HUES48 (cell line): ENCODE data around the gene ADPRM.

ENCODE experiments used
- H3K27ac ChIP-seq: one replicate; pipeline ENCODE4 v1.7.0; 2013; ENCODE audit warnings: low read depth, low read length, inconsistent platforms
- H3K27me3 ChIP-seq: 2 replicates; pipeline ENCODE4 v1.6.1; 2013; ENCODE audit warnings: mild to moderate bottlenecking, low read length; ENCODE audit not compliant: control insufficient read depth, insufficient read depth
- H3K36me3 ChIP-seq: 2 replicates; pipeline ENCODE4 v1.6.1; 2013; ENCODE audit warnings: low read length; ENCODE audit not compliant: control insufficient read depth, insufficient read depth
- H3K4me1 ChIP-seq: 2 replicates; pipeline ENCODE4 v1.6.1; 2013; ENCODE audit warnings: mild to moderate bottlenecking, low read length; ENCODE audit not compliant: control insufficient read depth, insufficient read depth
- H3K4me3 ChIP-seq: 2 replicates; pipeline ENCODE4 v1.5.1; 2013; ENCODE audit warnings: mild to moderate bottlenecking, low read depth, low read length
- H3K9ac ChIP-seq: 2 replicates; pipeline ENCODE4 v1.6.1; 2013; ENCODE audit warnings: mild to moderate bottlenecking, low read depth, low read length, moderate library complexity
- H3K9me3 ChIP-seq: 2 replicates; pipeline ENCODE4 v1.6.1; 2013; ENCODE audit warnings: low read length; ENCODE audit not compliant: control insufficient read depth, insufficient read depth

The ADPRM gene

DNA sequence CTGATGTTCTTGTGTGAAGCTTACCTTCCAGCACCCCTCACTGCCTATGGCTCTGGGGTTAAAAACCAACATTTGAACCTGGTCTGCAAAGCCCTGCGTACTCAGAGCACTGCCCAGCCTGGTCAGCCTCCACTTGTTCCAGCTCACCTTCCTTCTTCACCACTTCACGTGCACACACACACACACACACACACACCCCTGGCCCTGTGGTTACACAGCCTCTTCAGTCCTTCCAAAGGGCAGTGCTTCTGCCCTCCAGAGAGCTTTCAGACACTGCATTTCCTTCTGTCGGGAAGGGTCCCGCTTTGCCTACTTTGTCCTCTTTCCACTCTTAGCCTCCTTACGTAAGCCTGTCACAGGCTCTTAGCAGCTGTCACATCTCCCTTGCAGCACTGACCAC, 42.0 kb downstream of the ADPRM start:
- no peaks in the 10 kb centered on the region for H3K9me3 ChIP-seq
- no peaks in the 10 kb centered on the region for H3K27me3 ChIP-seq
- no peak overlapping the region for H3K27ac ChIP-seq
- no peaks in the 10 kb centered on the region for H3K36me3 ChIP-seq
- H3K4me3 ChIP-seq = no peak overlapping the region
- no peaks in the 10 kb centered on the region; the same call in 1 of the 2 replicates for H3K4me1 ChIP-seq
- no peak overlapping the region for H3K9ac ChIP-seq

DNA sequence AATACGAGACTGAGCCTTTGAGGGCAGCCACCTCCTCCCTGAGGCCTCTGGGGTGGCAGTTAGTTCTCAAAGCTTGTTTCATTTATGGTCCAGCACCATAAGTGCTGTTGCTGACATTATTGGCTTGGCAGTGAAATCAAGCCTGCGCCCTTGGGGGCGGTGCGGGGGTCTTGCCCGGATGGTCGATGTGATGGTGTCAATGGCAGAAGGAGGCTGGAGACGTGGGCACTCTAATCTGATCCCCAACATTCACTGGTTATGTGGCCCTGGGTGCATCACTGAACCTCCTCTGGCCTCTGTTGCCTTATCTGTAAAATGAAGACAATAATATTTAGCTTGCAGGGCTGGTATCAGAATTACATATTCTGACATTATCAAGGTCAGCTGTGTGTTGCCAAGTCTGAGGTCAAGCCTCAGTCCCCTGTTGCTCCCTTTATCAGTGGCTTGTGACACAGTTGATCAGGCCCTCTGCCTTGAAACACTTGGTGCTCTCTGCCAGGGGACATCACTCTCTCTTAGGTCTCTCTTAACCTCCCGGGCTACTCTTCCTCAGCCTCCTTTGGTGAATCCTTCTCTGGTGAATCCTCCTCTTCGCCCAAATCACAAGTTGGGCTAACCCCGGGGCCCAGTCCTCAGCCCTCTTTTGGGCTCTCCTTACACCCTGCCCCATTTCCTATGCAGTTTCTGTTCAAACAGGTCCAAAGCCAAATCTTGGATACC, 44.2 kb downstream of the ADPRM start:
- Histone ChIP-seq H3K27ac (no peak overlapping the region), H3K36me3 (no peaks in the 10 kb centered on the region), H3K4me1 (no peaks in the 10 kb centered on the region; the same call in 1 of the 2 replicates), H3K27me3 (no peaks in the 10 kb centered on the region), H3K9ac (no peak overlapping the region), H3K4me3 (no peak overlapping the region), H3K9me3 (no peaks in the 10 kb centered on the region)

DNA sequence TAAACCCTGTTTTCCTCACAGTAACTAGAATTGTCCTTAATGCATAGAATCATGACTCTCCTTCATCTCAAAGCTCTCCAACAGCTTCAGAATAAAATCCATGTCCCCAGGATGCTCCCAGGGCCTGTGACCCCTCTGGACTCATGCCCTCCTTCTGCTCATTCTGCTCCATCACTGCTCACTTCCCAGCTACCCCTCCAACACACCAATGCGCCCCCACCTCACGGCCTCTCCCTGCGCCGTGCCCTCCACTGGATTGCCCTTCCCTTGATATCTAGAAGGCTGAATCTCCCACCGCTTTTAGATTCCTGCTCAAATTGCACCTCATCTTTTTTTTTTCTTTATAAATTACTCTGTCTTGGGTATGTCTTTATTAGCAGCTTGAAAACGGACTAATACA, 45.0 kb downstream of the ADPRM start:
- Histone ChIP-seq H3K4me1 (no peaks in the 10 kb centered on the region; the same call in 1 of the 2 replicates), H3K9ac (no peak overlapping the region), H3K27me3 (no peaks in the 10 kb centered on the region), H3K4me3 (no peak overlapping the region), H3K27ac (no peak overlapping the region), H3K9me3 (no peaks in the 10 kb centered on the region), H3K36me3 (no peaks in the 10 kb centered on the region)

DNA sequence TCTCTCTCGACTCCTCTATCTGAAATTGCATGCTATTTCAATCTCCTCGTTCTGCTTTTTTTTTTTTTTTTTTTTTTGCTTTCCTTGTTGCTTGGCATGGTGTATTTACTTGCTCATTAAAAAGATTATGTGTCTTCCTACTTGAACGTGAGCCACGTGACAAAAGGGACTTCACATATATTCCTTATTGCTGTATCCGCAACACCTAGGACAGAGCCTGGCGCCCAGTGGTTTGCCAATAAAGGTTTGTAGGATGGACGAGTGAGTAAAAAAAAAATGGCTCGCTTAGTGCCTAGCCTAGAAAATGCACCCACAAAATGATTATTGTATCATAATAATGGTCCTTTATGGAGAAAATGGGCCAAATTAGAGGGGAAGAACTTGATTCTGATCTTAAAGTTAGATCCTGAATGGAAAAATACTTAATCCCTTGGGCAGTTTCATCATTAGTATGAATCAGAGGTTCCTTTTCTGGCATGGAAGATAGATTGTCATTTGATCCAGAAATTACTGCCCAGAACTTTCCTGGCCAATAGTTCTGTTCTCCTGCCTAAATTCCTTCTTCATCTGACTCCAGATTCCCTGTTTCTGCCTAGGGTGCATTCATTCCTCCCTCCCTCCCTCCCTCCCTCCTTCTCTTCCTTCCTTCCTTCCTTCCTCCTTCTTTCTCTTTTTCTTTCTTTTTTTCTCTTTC, 46.1 kb downstream of the ADPRM start:
- no peaks in the 10 kb centered on the region for H3K36me3 ChIP-seq
- no peaks in the 10 kb centered on the region for H3K9me3 ChIP-seq
- no peak overlapping the region for H3K4me3 ChIP-seq
- peaks cover 6% of the 10 kb centered on the region; the same call in 1 of the 2 replicates for H3K4me1 ChIP-seq
- no peak overlapping the region for H3K9ac ChIP-seq
- H3K27me3 ChIP-seq = no peaks in the 10 kb centered on the region
- no peak overlapping the region for H3K27ac ChIP-seq

DNA sequence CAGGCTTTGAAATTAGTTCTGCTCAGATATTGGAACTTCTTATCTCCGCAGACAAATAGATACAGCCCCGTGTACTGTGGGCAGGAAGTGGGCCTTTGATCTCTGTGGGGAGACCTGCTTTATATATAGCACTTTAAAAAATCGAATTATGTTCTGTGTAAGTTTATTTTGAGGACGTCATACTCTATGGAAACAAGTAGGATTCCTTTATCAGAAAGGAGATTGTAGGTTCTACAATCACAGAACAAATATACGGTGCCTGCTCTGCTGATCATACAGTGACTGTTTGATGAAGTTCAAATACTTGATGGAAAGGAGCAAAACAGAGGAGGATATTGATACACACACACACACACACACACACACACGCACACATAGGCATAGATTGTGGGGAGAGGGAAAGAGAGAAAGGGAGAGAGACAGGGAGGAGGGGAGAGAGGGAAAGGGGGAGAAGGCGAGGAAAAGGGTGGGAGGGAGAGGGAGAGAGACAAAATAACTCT, 47.2 kb downstream of the ADPRM start:
- H3K36me3 ChIP-seq = no peaks in the 10 kb centered on the region
- no peak overlapping the region for H3K9ac ChIP-seq
- no peak overlapping the region for H3K4me3 ChIP-seq
- no peak overlapping the region for H3K27ac ChIP-seq
- H3K4me1 ChIP-seq = 0 out of 2 replicates have a peak, but pooled peaks cover 8% of the 10 kb centered on the region
- H3K9me3 ChIP-seq = no peaks in the 10 kb centered on the region
- no peaks in the 10 kb centered on the region for H3K27me3 ChIP-seq

DNA sequence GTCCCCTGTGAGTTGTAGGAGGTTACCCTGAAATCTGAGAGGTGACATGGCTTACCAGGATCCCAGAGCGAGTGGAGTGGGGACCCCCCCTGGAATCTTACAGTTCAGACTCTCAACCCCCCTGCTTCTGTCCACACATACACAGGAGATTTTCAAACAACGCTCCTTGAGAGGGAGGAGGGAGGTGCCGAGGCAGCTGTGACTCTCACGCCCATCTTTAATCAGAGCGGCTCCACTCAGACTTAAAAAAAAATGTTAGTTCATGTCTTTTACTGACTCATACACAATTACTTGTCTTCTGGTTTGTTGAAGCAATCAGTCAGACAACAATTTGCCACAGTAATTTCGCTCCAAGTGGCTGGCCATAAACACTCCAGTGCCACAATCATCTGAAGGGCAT, 47.8 kb downstream of the ADPRM start:
- Histone ChIP-seq H3K9ac (no peak overlapping the region), H3K27me3 (no peaks in the 10 kb centered on the region), H3K27ac (no peak overlapping the region), H3K36me3 (no peaks in the 10 kb centered on the region), H3K9me3 (no peaks in the 10 kb centered on the region), H3K4me3 (no peak overlapping the region), H3K4me1 (0 out of 2 replicates have a peak, but pooled peaks cover 8% of the 10 kb centered on the region)

DNA sequence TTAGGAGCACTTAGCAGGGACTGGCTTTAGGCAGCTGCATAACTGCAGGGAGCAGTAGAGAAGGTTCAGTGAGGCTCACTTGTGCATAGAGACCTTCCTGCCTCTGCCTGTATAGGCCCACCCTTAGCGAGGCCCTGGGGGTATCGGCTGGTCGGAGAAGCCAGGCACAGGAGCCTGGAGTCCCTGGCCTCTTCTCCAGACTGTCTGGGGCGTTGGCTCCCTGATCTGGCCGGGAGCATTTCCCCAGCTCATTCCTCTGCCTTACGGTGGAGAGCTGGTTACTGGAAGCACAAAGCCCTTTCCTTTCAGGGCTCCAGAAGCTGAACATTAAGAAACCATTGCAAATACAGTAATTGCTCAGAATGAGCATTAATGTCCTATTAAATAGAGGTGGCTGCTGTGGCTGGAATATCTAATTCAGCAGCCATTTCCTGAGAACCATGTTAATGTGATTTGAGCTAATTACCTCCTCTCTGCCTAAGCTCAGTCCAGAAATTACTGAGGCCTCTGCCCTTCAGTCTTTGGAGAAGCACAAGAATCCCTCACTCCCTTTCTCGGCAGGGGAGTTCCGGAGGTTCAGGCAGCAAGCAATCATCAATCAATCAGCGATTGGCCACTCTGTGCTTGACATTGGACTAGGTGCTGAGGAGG, 51.3 kb downstream of the ADPRM start:
- no peak overlapping the region for H3K4me3 ChIP-seq
- H3K9ac ChIP-seq = no peak overlapping the region
- no peaks in the 10 kb centered on the region for H3K9me3 ChIP-seq
- 0 out of 2 replicates have a peak, but pooled peaks cover 8% of the 10 kb centered on the region for H3K4me1 ChIP-seq
- no peaks in the 10 kb centered on the region for H3K36me3 ChIP-seq
- no peak overlapping the region for H3K27ac ChIP-seq
- H3K27me3 ChIP-seq = no peaks in the 10 kb centered on the region

DNA sequence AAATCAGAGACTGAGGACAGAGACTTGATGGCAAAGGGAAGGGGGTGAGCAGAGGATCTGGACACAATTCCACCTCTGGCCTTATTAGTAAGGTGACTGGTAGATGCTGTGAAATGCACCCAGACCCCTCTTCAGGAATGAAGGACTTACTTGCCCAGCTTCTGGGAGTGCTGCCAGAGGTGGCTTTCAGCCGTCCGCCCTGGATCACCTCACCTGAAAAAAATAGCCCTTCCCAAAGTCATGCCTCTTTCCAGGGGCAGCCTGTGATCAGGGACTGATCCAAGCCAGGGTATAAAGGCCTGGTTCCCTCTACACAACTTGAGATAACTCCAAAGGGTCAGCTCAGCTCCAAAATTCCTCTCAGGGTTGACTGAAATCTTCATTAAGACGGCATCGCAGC, 52.8 kb downstream of the ADPRM start:
- Histone ChIP-seq H3K4me3 (no peak overlapping the region), H3K9ac (no peak overlapping the region), H3K4me1 (peaks cover 13% of the 10 kb centered on the region)

DNA sequence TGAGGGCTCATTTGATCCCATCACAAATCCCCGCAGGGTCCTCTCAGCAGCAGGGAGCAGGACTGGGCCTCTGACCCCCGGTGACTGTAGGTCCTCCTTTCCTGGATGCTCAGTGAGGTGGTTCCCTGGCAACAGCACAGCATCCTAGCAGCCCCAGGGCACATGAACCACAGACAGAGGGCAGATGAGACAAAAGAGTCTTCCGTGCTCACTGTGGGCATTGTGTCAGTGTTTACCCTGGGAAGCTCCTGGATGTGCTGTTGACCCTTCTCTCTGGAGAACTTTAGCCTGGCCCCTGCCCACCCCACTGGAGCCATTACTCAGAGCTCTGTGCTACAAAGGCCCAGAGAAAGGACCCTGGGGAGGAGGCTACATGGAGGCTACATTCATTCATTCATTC, 54.2 kb downstream of the ADPRM start:
- Histone ChIP-seq H3K4me1 (peaks cover 26% of the 10 kb centered on the region), H3K27ac (no peak overlapping the region), H3K4me3 (no peak overlapping the region), H3K9me3 (no peaks in the 10 kb centered on the region), H3K27me3 (no peaks in the 10 kb centered on the region), H3K36me3 (no peaks in the 10 kb centered on the region), H3K9ac (no peak overlapping the region)

More for the DNA sequence above, 52.8 kb downstream of the ADPRM start:
- Histone ChIP-seq H3K9me3 (no peaks in the 10 kb centered on the region), H3K27ac (no peak overlapping the region), H3K36me3 (no peaks in the 10 kb centered on the region), H3K27me3 (no peaks in the 10 kb centered on the region)

DNA sequence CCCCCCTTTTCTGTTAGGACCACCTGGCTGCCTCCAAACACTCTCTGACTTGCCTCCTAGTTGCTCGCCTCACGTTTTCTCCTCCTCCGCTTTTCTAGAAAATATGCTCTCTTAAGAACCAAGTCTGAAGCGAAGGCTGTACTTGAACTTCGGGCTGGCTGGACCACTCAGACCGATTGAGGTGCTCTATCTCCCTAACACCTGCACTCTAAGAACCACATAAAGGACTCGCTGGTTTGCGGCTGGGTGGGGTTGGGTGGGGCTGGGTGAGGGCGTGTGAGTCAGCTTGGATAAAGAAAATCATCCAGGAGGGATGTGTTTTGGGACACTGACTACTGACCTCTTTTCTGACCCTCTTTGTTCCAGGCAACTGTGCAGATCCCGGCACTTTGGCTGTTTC, 55.3 kb downstream of the ADPRM start:
- no peaks in the 10 kb centered on the region for H3K36me3 ChIP-seq
- peaks cover 28% of the 10 kb centered on the region for H3K4me1 ChIP-seq
- no peak overlapping the region for H3K9ac ChIP-seq
- H3K27ac ChIP-seq = no peak overlapping the region
- H3K9me3 ChIP-seq = no peaks in the 10 kb centered on the region
- no peaks in the 10 kb centered on the region for H3K27me3 ChIP-seq
- H3K4me3 ChIP-seq = no peak overlapping the region

DNA sequence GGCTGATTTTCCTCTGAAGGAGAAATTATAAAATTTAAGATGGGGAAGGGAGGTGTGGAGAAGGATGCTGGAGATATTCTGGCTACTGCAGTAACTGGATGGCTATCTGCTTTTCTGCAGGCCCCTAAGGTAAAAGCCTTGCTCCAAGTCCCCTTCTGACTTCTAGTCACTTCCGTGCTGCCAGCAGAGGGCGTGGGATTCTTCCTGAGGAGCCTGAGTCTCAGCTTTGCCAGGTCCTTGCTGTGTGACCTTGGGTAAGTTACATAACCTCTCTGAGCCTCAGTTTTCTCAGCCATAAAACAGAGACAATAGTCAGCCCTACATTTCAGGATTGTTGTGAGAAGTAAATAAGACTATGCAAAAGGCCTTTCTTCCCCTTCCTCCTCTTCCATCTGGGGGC, 56.7 kb downstream of the ADPRM start:
- Histone ChIP-seq H3K27me3 (no peaks in the 10 kb centered on the region), H3K27ac (no peak overlapping the region), H3K9ac (no peak overlapping the region), H3K9me3 (no peaks in the 10 kb centered on the region), H3K4me1 (peaks cover 21% of the 10 kb centered on the region), H3K36me3 (no peaks in the 10 kb centered on the region), H3K4me3 (no peak overlapping the region; the same call in 1 of the 2 replicates)
